ENCODE measurements around the gene KIF26B.

Gene KIF26B

GRCh38 chr1:245404527-245404926 is 249.7 kb downstream of the KIF26B start:
- TF ChIP-seq, protein P1, sequence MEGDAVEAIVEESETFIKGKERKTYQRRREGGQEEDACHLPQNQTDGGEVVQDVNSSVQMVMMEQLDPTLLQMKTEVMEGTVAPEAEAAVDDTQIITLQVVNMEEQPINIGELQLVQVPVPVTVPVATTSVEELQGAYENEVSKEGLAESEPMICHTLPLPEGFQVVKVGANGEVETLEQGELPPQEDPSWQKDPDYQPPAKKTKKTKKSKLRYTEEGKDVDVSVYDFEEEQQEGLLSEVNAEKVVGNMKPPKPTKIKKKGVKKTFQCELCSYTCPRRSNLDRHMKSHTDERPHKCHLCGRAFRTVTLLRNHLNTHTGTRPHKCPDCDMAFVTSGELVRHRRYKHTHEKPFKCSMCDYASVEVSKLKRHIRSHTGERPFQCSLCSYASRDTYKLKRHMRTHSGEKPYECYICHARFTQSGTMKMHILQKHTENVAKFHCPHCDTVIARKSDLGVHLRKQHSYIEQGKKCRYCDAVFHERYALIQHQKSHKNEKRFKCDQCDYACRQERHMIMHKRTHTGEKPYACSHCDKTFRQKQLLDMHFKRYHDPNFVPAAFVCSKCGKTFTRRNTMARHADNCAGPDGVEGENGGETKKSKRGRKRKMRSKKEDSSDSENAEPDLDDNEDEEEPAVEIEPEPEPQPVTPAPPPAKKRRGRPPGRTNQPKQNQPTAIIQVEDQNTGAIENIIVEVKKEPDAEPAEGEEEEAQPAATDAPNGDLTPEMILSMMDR (conservative IDR thresholded peaks at IDR 0.05; ENCODE audit: low read depth, low read length), result no peak
- DNase-seq (ENCODE audit: low read depth), result no peak
- H3K4me3 ChIP-seq (ENCODE audit: low read depth, low read length), result no peak overlapping the region

DNA sequence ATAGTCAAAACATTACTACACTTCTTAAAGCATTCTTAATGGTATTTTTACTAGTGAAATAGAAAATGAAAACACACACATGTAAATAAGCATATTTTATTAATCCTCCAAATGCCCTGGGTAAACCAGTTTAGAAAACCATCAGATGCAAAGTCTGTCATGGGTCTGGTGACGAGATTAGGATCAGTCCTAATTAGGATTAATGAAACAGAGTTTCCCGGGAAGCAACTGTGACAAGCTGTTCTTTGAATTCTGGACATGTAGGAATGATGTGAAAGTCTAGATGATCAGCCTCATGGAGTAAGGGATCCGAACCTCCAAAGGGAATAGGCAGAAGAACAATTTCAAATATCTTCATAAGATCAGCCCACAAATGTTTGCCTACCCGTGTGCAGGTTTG is 250.2 kb downstream of the KIF26B start:
- TF ChIP-seq, protein P1 (conservative IDR thresholded peaks at IDR 0.05; ENCODE audit: low read depth, low read length), result no peak
- no peak overlapping the region for H3K4me3 ChIP-seq (ENCODE audit: low read depth, low read length)
- DNase-seq (ENCODE audit: low read depth), result no peak

- no peak overlapping the region for H3K4me3 ChIP-seq (ENCODE audit: low read depth, low read length)
- no peak for DNase-seq (ENCODE audit: low read depth)
- TF ChIP-seq, protein P1 (conservative IDR thresholded peaks at IDR 0.05; ENCODE audit: low read depth, low read length), result no peak
These were observed 251.6 kb downstream of the KIF26B start for GRCh38 chr1:245406426-245406825.

GRCh38 chr1:245407983-245408382 is 253.2 kb downstream of the KIF26B start:
- H3K4me3 ChIP-seq (ENCODE audit: low read depth, low read length), result no peak overlapping the region
- DNase-seq (ENCODE audit: low read depth), result no peak
- TF ChIP-seq, protein P1 (conservative IDR thresholded peaks at IDR 0.05; ENCODE audit: low read depth, low read length), result no peak

- no peak overlapping the region for H3K4me3 ChIP-seq (ENCODE audit: low read depth, low read length)
- DNase-seq (ENCODE audit: low read depth), result no peak
- TF ChIP-seq, protein P1 (conservative IDR thresholded peaks at IDR 0.05; ENCODE audit: low read depth, low read length), result no peak
These were observed 254.8 kb downstream of the KIF26B start for GRCh38 chr1:245409341-245410195.

DNA sequence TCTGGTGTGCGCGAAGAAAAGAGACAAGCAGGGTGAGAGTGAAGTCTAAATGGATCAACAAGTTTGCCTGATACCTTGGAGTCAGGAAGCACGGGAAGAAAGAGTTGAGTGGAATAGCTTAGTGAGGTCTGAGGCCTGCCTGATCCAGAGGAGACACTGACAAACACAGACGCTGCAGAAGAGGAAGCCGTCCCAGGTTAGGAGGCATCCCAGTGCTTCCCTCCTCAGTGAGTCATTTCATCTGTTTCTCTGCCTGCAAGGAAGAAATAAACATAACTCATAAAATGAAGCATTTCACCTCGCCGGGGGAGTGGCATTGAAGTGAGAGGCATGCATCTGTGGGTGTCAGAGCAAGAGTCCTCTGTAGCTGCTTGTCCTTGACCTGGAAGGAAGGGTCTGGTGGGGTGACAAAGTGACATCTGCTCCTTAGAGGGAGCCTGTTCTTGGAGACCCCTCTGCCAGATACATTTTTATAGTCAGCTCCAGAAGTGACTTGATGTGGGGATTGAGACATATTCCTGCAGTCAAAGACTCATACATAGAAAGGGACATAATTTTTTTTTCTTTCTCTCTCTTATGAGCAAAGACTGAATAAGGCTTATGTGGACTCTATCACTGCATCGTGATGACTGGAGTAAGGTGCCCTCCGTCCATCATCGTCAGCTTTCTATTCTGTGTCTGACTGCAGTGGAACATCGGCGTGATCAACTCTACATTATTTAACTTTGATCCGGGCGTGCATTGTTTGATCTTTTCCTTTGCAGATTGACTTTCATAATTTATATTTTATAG is 256.7 kb downstream of the KIF26B start:
- peak; percentile 52 for DNase-seq (ENCODE audit: low read depth)
- no peak overlapping the region for H3K4me3 ChIP-seq (ENCODE audit: low read depth, low read length)
- TF ChIP-seq, protein P1 (conservative IDR thresholded peaks at IDR 0.05; ENCODE audit: low read depth, low read length), result no peak
